Right atrium auricular region (tissue), 2 donors: ENCODE results near the gene MTA3. TPM values are rescaled to one million over a fixed set of nuclear protein-coding genes. Genes with fewer than 3 reads are reported as not detected.

Experiments
- DNase-seq: peaks from one replicate; pipeline ENCODE4 v3.0.0-alpha.2; 2019; ENCODE audit warnings: low spot score
- H3K27ac ChIP-seq, 2 donors: fragments of 200-600 bp; sonication (generic); 1 replicate in 1 of 2; 2 replicates in 1 of 2; pipeline ENCODE4 v1.5.1; 2016 to 2019
- H3K27me3 ChIP-seq, 2 donors: fragments of 200-600 bp; sonication (generic); one replicate each; pipeline versions ENCODE4 v1.5.1 to v1.6.0; 2017 to 2019
- H3K36me3 ChIP-seq: fragments of 200-600 bp; sonication (generic); one replicate; pipeline ENCODE4 v1.5.1; 2016
- H3K4me1 ChIP-seq, 2 donors: fragments of 200-600 bp; sonication (generic); one replicate each; pipeline versions ENCODE4 v1.5.1 to v1.6.0; 2017 to 2019
- H3K4me3 ChIP-seq, 2 donors: fragments of 200-600 bp; sonication (generic); 1 replicate in 1 of 2; 2 replicates in 1 of 2; pipeline ENCODE4 v1.5.1; 2017 to 2019; ENCODE audit warnings: mild to moderate bottlenecking in 1 of 2, moderate library complexity in 1 of 2
- H3K9me3 ChIP-seq, 2 donors: fragments of 200-600 bp; sonication (generic); one replicate each; pipeline ENCODE4 v1.5.1; 2019
- total RNA-seq, 2 donors: library from RNA; depleted of rRNA; stranded (reverse); fragments of >200 nt; gene quantifications; one replicate each; pipeline ENCODE4 v1.1.0, GENCODE V29; 2016
- TF ChIP-seq, protein P1 (sequence below), 2 donors: fragments of 200-600 bp; sonication (generic); IDR thresholded peaks; one replicate each; pipeline ENCODE4 v1.5.1; 2019; ENCODE audit warnings: antibody characterized with exemption in 2 of 2

The MTA3 gene
- total RNA-seq, 2 donors from 2014 or later, result 12.9 to 18.5 TPM

DNA sequence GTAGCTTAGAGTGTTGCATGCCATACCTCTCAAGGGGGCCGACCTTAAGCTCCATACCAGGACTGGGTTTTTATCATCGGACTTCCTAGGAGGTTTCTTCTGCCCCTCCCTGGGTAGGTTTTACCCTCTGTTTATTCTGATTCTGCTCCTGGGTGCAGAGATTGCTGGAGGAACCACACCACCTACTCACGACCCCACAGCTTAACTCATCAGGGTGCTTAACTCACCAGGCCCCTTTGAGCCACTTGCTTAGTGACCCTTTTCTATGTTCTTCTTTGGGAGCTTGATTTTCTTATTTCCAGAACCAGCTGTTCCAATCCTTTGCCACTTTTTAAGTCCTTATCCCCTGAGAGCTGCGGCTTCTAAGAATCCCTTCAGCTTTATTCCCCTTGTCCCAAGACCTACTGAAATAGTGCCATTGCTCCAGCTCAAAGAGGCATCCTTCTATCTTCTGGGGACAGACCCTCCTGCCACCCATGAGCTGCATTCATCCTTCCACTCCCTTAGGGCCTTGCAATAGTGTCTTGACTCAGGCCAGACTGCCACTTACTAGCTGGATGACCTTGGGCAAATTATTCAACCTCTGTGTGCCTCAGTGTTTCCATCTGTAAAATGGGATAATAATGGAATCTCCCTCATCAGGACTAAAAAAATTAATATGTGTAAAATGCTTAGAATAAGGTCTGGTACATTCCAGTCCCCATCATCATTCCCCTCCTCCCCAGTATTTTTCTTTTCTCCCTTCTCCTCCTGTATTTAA lies 189.7 kb downstream of the MTA3 start:
- Histone ChIP-seq H3K27me3 (no peaks in the 10 kb centered on the region), H3K9me3 (no peaks in the 10 kb centered on the region), H3K36me3 (no peaks in the 10 kb centered on the region), H3K4me3 (no peak overlapping the region), H3K4me1 (peaks cover 0 to 18% of the 10 kb centered on the region in 2 donors), H3K27ac (no peak overlapping the region)
- no peak for DNase-seq
- TF ChIP-seq, protein P1, sequence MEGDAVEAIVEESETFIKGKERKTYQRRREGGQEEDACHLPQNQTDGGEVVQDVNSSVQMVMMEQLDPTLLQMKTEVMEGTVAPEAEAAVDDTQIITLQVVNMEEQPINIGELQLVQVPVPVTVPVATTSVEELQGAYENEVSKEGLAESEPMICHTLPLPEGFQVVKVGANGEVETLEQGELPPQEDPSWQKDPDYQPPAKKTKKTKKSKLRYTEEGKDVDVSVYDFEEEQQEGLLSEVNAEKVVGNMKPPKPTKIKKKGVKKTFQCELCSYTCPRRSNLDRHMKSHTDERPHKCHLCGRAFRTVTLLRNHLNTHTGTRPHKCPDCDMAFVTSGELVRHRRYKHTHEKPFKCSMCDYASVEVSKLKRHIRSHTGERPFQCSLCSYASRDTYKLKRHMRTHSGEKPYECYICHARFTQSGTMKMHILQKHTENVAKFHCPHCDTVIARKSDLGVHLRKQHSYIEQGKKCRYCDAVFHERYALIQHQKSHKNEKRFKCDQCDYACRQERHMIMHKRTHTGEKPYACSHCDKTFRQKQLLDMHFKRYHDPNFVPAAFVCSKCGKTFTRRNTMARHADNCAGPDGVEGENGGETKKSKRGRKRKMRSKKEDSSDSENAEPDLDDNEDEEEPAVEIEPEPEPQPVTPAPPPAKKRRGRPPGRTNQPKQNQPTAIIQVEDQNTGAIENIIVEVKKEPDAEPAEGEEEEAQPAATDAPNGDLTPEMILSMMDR (IDR thresholded peaks at IDR 0.05), result no peak

DNA sequence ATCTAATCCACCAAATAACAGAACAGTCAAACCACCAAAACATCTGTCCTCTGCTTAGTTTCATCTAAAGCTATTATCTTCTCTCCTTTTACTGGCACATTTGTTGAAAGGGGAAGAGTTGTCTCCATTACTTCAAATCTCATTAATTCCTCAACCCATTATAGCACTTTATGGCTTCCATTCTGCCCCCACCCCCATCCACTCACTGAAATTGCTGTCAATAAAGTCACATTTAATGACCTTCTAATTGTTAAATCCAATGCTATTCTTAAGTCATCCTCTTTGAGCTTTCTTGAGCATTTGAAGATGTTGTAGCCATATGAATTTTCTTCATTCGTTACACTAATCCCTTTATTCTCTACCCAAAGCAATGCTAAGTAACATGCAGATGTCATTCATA lies 190.3 kb downstream of the MTA3 start:
- Histone ChIP-seq H3K4me3 (no peak overlapping the region), H3K27me3 (no peaks in the 10 kb centered on the region), H3K27ac (no peak overlapping the region), H3K36me3 (no peaks in the 10 kb centered on the region), H3K4me1 (peaks cover 0 to 12% of the 10 kb centered on the region in 2 donors), H3K9me3 (no peaks in the 10 kb centered on the region)
- TF ChIP-seq, protein P1 (IDR thresholded peaks at IDR 0.05), result no peak
- DNase-seq, result no peak

DNA sequence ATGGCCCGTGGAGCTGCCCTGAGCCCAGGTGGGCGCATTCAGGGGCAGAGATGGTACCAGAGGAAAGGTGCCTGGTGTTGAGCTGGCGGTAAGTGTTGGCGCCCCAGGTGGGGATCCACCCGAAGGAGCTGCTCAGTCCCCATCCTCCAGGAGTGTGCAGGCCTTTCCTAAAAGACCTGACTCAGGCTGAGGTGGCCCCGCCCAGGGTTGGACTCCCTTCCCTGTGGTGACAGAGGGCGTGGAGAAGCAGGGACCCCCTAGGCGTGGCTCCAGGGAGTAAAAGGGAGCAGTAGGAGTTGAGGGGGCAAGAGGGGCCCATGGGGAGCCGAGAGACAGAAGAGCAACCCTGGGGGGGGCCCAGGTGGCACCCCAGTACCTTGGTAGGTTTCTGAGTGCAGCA lies 193.1 kb downstream of the MTA3 start:
- no peak overlapping the region for H3K27ac ChIP-seq
- TF ChIP-seq, protein P1 (IDR thresholded peaks at IDR 0.05), result no peak
- no peaks in the 10 kb centered on the region for H3K4me1 ChIP-seq
- H3K4me3 ChIP-seq, result no peak overlapping the region
- no peaks in the 10 kb centered on the region for H3K27me3 ChIP-seq
- H3K9me3 ChIP-seq, result no peaks in the 10 kb centered on the region
- H3K36me3 ChIP-seq, result no peaks in the 10 kb centered on the region
- DNase-seq, result no peak

DNA sequence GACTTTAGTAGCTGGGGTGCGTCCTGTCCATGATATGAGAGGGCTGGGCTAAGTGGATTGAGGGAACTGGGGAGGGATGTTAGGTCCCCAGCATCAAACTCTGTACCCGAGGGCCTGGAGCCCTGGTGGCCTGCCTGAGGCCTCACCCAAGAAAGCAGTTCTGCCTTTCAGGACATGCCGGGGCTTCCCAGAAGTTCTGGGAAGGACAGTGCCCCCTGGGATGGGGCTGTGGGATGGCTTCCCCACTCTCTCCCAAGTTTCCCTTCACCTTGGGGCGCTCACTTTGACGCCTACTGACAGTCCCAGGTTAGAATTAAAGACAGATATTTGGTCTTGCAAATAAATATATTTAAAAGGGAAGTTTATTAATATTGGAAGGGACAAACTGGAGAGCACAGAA lies 193.7 kb downstream of the MTA3 start:
- H3K36me3 ChIP-seq, result no peaks in the 10 kb centered on the region

GRCh38 chr2:42762823-42763804 lies 194.7 kb downstream of the MTA3 start:
- no peak overlapping the region for H3K27ac ChIP-seq
- H3K36me3 ChIP-seq, result no peaks in the 10 kb centered on the region
- no peak for DNase-seq
- no peak overlapping the region for H3K4me3 ChIP-seq
- TF ChIP-seq, protein P1 (IDR thresholded peaks at IDR 0.05), result no peak
- H3K9me3 ChIP-seq, result no peaks in the 10 kb centered on the region
- no peaks in the 10 kb centered on the region for H3K27me3 ChIP-seq
- no peaks in the 10 kb centered on the region for H3K4me1 ChIP-seq

More for the DNA sequence above, 193.7 kb downstream of the MTA3 start:
- Histone ChIP-seq H3K9me3 (no peaks in the 10 kb centered on the region), H3K27me3 (no peaks in the 10 kb centered on the region), H3K27ac (no peak overlapping the region), H3K4me1 (no peaks in the 10 kb centered on the region), H3K4me3 (no peak overlapping the region)
- TF ChIP-seq, protein P1 (IDR thresholded peaks at IDR 0.05), result no peak
- DNase-seq, result no peak
